ENCODE results near the gene PRKCE.

PRKCE gene

GRCh38 chr2:45944074-45944473, 292.6 kb downstream of the PRKCE start:
- peak overlapping the region in 1 of 3 experiments; percentile 53 for H3K4me3 Mint-ChIP-seq
- H3K27ac Mint-ChIP-seq: peak overlapping the region; percentile 29 to 93 (median 68)
- H3K36me3 Mint-ChIP-seq (ENCODE audit: low read depth): no peaks in the 10 kb centered on the region
- TF ChIP-seq CTCF (IDR thresholded peaks at IDR 0.05; ENCODE audit: unreplicated experiment in 3 of 3): no peak
- no peaks in the 10 kb centered on the region for H3K9me3 Mint-ChIP-seq
- H3K27me3 Mint-ChIP-seq (ENCODE audit: low read depth): no peaks in the 10 kb centered on the region
- H3K4me1 Mint-ChIP-seq: peaks cover 45% of the 10 kb centered on the region

GRCh38 chr2:45945302-45945717, 293.8 kb downstream of the PRKCE start:
- Mint-ChIP-seq H3K9me3 (no peaks in the 10 kb centered on the region), H3K4me3 (no peak overlapping the region), H3K36me3 (ENCODE audit: low read depth) (no peaks in the 10 kb centered on the region), H3K27me3 (ENCODE audit: low read depth) (no peaks in the 10 kb centered on the region), H3K4me1 (peaks cover 45% of the 10 kb centered on the region), H3K27ac (no peak overlapping the region)
- TF ChIP-seq CTCF (IDR thresholded peaks at IDR 0.05; ENCODE audit: unreplicated experiment in 3 of 3): no peak

- TF ChIP-seq CTCF (IDR thresholded peaks at IDR 0.05; ENCODE audit: unreplicated experiment in 3 of 3): no peak
- Mint-ChIP-seq H3K27ac (peak overlapping the region in 1 of 3 experiments; percentile 25), H3K4me3 (no peak overlapping the region), H3K36me3 (ENCODE audit: low read depth) (no peaks in the 10 kb centered on the region), H3K9me3 (no peaks in the 10 kb centered on the region), H3K4me1 (peaks cover 47% of the 10 kb centered on the region), H3K27me3 (ENCODE audit: low read depth) (no peaks in the 10 kb centered on the region)
Measured at GRCh38 chr2:45946023-45946422, 294.5 kb downstream of the PRKCE start.

GRCh38 chr2:45950606-45951005, 299.1 kb downstream of the PRKCE start:
- TF ChIP-seq CTCF (IDR thresholded peaks at IDR 0.05; ENCODE audit: unreplicated experiment in 3 of 3): no peak
- Mint-ChIP-seq H3K27ac (peak overlapping the region in 2 of 3 experiments; percentile 57 to 86), H3K27me3 (ENCODE audit: low read depth) (peaks cover 5% of the 10 kb centered on the region), H3K4me3 (no peak overlapping the region), H3K4me1 (peaks cover 24% of the 10 kb centered on the region), H3K9me3 (no peaks in the 10 kb centered on the region), H3K36me3 (ENCODE audit: low read depth) (no peaks in the 10 kb centered on the region)

GRCh38 chr2:45951025-45951727, 299.7 kb downstream of the PRKCE start:
- Mint-ChIP-seq H3K27ac (peak overlapping the region in 1 of 3 experiments; percentile 57), H3K4me1 (peaks cover 24% of the 10 kb centered on the region), H3K27me3 (ENCODE audit: low read depth) (peaks cover 5% of the 10 kb centered on the region), H3K4me3 (no peak overlapping the region), H3K9me3 (no peaks in the 10 kb centered on the region), H3K36me3 (ENCODE audit: low read depth) (no peaks in the 10 kb centered on the region)
- TF ChIP-seq CTCF (IDR thresholded peaks at IDR 0.05; ENCODE audit: unreplicated experiment in 3 of 3): no peak

- H3K4me3 Mint-ChIP-seq: no peak overlapping the region
- H3K27ac Mint-ChIP-seq: peak overlapping the region in 2 of 3 experiments; percentile 35 to 45
- H3K36me3 Mint-ChIP-seq (ENCODE audit: low read depth): no peaks in the 10 kb centered on the region
Measured at GRCh38 chr2:45952591-45952990, 301.1 kb downstream of the PRKCE start.

More at GRCh38 chr2:45952591-45952990, 301.1 kb downstream of the PRKCE start:
- peaks cover 24% of the 10 kb centered on the region for H3K4me1 Mint-ChIP-seq
- no peak for TF ChIP-seq CTCF (IDR thresholded peaks at IDR 0.05; ENCODE audit: unreplicated experiment in 3 of 3)
- H3K27me3 Mint-ChIP-seq (ENCODE audit: low read depth): peaks cover 10% of the 10 kb centered on the region
- no peaks in the 10 kb centered on the region for H3K9me3 Mint-ChIP-seq

Data from nephron (organoid).